Left colon (tissue), 2 donors: ENCODE measurements around the gene COX7C. TPM values are rescaled to one million over a fixed set of nuclear protein-coding genes. Genes with fewer than 3 reads are reported as not detected.
"Not testable (repeated sequence)": the region's sequence is repeated elsewhere in the genome, so short reads cannot be mapped to it uniquely, and the experiment has no call there.

Experiments
- ATAC-seq: fragments of 200-7000 bp; cut with Tn5 transposase; one replicate; pipeline ENCODE4 v1.9.1; 2020; ENCODE audit warnings: mild to moderate bottlenecking, moderate library complexity
- DNase-seq, 2 donors: peaks; one replicate each; pipeline ENCODE4 v3.0.0-alpha.2; 2020
- intact Hi-C, 2 donors: fragments of 100-400 bp; cut with DNase I in 1 of 2; cut with micrococcal nuclease in 1 of 2; formaldehyde crosslinking; loops; one replicate each; pipeline versions ENCODE4 v1.11.2 to v1.14.0; 2022; cut with DNase I, micrococcal nuclease
- total RNA-seq, 2 donors: library from RNA; stranded (reverse); fragmentation: NEBNext Ultra II Directional; extraction: Animal tissue kit (Norgen Biotek cat#: 25700); gene quantifications; one replicate each; pipeline ENCODE4 v1.2.1, GENCODE V29; 2021
- donor health status: DM: no; HTN: no; CAD: no.
- donor health status: DM: yes; HTN: yes; CAD: no.

COX7C gene
- total RNA-seq, 2 donors from 2014 or later, result 795 to 917 TPM

- ATAC-seq (no peak), DNase-seq (no peak)
- intact Hi-C loops, result no loop called here
Measured at GRCh38 chr5:86649832-86650505, 32.2 kb downstream of the COX7C start.

GRCh38 chr5:86660771-86661170, 43.0 kb downstream of the COX7C start:
- ATAC-seq, DNase-seq, intact Hi-C loops: not testable (repeated sequence)

- ATAC-seq (no peak), DNase-seq (no peak)
- intact Hi-C loops, result no loop called here
Measured at GRCh38 chr5:86664173-86664572, 46.4 kb downstream of the COX7C start.

DNA sequence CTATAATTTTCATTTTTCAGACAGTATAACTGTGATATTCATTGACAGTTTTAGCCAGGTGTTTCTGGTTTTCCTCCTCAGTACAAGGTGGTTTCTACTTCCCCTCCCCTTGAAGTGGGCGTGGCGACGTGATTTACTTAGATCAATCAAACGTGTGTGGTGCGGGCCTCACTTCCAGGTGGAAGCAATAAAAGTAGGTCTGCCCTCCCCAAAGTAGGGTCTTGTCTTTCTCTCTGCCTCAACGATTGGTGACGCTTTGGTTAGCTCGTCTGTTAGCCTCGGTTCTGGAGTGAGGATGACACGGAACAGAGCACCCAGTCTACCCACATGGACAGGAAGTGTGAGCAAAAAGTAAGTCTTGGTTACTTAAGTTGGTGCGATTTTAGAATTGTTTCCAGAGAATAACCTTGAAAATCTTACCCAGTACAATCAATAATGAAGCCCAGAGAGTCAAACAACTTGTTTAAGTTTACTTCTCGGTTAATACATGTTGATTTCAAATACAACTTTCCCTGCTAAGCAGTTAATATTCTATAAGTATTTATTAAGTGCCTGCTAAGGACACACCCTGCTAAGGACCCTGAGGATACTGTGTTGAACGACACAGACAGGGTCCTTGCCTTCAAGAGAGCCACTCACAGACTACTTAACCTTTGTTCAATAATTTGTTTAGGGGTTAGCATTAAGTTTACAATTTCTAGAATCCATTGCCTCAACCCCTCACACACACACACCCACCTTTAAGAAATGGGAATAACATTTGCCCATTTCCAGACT, 48.4 kb downstream of the COX7C start:
- intact Hi-C loops, result no loop called here
- DNase-seq (peak; percentile 25 to 39), ATAC-seq (no peak)

- no peak for DNase-seq
- no peak for ATAC-seq
- intact Hi-C loops, result no loop called here
Measured at GRCh38 chr5:86666981-86667380, 49.2 kb downstream of the COX7C start.
